NCI-H187 treated with DMSO at 0.1 percent for 48 hours (cell line): Measurements from ENCODE around the gene TRMT112.

ENCODE experiments used
- DNase-seq: peaks from one replicate; lab custom pipeline; 2025; lab: John Stamatoyannopoulos, UW

The TRMT112 gene

DNA sequence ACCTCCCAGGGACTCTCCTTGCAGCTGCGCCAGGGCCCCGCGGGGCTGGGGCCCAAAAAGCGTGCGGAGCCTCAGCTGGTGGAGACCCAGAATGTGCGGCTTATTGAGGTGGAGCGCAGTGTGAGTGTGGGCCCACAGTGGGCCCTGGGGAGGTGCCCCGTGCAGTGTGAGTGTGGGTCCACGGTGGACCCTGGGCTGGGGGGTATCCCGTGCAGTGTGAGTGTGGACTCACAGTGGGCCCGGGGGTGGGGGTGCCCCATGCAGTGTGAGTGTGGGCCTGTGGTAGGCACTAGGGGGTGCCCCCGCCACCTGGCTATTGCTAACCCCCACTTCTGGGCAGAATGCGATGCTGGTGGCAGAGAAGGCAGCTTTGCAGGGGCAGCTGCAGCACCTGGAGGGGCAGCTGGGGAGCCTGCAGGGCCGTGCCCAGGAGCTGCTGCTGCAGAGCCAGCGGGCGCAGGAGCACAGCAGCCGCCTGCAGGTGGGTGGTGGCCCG is 33.8 kb upstream of the TRMT112 start:
- DNase-seq = no peak

DNA sequence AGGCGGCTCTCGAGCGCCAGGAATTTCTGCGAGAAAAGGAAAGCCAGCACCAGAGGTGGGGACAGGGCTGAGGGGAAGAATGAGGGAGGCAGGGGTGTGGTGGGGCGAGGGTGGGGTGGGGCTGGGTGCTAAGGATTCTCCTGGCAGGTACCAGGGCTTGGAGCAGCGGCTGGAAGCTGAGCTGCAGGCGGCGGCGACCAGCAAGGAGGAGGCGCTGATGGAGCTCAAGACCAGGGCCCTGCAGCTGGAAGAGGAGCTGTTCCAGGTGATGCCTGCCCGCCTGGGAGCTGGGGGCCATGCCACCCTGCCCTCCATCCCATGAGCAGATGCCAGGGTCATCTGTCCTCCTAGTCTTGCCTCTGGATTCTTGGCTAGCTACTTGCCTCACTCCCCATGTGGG is 32.0 kb upstream of the TRMT112 start:
- no peak for DNase-seq

DNA sequence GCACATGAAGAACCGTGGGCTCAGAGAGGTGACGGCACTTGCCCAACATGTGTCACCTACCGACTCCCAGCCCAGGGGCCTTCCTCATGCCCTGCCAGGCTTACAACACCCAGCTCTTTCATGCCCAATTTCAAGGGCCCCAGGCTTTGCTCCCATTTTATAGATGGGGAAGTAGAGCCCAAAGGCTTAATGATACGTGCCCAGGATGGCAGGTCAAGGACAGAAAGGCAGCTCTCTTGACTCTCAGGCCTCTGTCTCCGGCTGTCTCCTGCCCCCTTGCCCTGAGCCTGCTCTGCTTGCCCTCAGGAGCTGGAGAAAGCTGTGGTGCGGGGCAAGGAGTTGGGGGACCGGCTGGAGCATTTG is 31.6 kb upstream of the TRMT112 start:
- no peak for DNase-seq

DNA sequence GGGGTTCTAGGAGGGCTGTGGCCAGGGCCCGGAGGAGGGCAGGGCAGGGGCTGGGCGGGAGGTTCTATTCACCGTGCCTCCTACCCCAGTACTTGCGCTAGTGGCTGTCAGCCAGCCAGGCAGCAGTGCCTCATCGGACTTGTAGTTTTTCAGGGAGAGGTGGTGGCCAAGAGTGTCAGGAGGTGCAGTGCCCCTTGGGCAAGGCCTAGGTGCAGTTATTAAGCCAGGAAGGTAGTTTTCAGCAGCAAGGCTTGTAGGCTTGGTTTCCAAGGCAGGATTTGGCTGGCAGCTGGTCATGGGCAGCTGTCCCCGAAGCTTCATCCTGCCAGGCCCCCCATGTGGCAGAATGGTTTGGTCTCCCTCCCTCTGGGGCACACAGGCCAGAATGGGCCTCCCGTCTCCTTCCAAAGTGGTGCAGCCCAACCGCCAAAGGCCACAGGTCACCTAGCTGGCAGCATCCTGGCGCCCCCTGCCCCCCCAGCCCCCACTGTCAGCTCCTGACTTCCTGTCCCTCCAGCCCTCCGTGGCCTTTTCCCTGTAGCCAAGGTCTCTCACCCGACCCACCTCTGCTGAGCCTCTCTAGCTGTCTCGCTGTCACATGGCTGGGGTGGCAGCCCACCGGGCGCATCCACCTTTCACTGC is 31.1 kb upstream of the TRMT112 start:
- no peak for DNase-seq

DNA sequence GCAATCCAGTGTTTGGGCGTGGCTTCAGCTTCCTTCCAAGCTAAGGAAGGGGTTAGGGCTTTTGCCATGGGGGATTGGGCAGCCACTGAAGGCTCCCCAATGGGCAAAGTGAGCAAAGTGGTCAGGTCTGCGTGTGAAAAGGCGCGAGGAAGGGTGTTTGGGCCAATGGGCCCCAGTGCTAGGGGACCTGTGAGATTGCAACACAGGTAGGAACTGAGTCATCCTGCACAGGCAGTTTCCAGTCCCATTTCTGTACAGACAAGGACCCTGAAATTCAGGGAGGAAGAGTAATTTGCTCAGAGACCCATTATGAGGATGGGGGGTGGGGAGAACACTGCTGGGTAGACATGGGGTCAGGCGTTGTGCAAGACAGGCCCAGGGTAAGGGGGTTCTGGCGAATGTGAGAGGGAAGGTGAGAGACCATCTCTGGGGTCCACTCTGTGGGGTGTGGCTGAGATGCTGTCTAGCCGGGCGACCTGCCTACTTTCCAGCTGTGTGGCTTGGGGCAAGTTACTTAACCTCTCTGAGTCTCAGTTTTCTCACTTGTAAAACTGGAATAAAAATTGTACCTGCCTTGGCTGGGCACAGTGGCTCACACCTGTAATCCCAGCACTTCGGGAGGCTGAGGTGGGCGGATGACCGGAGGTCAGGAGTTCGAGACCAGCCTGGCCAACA is 30.0 kb upstream of the TRMT112 start:
- no peak for DNase-seq

DNA sequence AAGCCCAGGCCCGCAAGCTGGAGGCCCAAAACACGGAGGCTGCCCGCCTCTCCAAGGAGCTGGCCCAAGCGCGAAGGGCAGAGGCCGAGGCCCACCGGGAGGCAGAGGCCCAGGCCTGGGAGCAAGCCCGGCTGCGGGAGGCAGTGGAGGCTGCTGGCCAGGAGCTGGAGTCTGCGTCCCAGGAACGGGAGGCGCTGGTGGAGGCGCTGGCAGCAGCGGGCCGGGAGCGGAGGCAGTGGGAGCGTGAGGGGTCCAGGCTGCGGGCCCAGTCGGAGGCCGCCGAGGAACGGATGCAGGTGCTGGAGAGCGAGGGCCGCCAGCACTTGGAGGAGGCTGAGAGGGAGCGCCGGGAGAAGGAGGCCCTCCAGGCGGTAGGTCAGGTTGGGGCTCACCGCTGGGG is 27.4 kb upstream of the TRMT112 start:
- no peak for DNase-seq

DNA sequence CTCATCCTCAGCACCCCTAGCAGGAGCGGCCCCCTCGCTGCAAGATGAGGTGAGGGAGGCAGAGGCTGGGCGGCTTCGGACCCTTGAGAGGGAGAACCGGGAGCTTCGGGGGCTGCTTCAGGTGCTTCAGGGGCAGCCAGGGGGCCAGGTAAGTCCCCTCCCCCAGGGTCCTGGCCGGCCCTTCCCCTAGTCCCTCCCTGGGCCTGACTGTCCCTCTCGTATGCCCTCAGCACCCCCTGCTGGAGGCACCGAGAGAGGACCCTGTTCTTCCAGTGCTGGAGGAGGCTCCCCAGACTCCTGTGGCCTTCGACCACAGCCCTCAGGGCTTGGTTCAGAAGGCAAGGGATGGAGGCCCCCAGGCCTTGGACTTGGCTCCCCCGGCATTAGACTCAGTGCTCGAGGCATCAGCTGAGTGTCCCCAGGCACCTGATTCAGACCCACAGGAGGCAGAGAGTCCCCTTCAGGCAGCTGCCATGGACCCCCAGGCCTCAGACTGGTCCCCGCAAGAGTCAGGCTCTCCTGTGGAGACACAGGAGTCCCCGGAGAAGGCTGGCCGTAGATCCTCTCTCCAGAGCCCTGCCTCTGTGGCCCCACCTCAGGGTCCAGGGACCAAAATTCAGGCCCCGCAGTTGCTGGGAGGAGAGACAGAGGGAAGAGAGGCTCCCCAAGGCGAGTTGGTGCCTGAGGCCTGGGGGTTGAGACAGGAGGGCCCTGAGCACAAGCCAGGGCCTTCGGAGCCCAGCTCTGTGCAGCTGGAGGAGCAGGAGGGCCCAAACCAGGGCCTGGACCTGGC is 26.6 kb upstream of the TRMT112 start:
- DNase-seq = no peak

DNA sequence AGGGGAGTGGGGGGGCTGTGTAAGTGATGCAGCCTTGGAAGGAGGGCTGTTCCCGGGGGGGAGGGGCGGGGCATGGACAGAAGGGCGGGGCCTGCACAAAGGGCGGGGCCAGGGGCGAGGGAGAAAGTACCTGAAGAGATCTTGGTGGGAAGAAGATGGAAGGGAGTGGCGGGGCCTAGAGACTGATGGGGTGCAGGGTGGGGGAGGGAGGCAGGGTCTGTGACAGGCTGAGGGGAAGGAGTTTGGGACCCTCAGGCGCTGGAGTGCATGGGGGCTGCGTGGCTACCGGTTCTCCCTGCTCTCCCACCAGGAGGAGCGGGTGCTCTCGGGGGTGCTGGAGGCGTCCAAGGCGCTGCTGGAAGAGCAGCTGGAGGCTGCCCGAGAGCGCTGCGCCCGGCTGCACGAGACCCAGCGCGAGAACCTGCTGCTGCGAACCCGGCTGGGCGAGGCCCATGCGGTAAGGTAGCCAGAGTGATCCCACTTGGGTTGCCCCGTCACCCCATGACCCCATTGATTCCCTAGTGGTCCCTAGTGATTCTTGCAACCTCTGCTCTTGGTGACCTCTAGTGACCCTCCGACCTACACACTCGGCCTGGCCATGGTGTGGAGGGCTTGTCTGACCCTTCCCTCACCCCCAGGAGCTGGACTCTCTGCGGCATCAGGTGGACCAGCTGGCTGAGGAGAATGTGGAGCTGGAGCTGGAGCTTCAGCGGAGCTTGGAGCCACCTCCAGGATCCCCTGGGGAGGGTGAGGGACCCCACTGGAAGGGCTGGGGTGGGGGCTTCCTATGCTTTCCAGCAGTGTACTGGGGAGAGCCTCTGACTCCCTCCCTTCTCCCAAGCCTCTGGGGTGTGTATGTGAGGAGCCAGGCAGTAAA is 25.7 kb upstream of the TRMT112 start:
- DNase-seq = no peak

DNA sequence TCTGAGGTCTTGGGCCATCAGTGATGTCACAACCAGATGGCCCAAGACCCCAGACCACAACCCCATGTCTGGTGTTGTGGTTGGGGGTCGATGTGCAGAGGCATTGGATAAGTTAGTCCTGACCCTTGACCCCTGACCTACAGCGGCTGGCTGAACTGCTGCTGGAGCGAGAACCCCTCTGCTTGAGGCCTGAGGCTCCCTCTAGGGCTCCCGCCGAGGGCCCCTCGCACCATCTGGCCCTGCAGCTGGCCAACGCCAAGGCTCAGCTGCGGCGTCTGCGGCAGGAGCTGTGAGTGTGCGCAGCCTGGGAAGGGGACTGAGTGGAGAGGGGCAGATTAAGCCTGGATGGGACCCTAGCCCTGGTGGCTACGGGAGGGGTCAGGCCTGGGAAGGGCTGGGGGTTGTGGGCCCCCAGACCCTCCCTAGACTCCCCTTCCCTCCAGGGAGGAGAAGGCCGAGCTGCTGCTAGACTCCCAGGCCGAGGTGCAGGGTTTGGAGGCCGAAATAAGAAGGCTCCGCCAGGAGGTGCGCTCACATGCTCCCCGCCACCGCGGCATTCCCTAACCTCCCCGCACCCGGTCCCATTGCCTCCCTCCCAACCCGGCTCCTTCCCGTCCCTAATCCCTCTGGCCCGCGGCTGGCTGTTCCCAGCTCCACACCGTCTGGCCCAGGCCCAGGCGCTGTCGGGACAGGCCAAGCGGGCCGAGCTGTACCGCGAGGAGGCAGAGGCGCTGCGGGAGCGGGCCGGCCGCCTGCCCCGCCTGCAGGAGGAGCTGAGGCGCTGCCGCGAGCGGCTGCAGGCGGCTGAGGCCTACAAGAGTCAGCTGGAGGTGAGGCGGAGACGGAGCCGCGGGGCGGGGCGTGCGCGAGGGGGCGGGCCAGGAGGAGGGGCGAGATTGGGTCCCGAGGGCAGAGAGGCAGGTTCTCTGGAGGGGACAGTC is 24.8 kb upstream of the TRMT112 start:
- peak; percentile 41 for DNase-seq

DNA sequence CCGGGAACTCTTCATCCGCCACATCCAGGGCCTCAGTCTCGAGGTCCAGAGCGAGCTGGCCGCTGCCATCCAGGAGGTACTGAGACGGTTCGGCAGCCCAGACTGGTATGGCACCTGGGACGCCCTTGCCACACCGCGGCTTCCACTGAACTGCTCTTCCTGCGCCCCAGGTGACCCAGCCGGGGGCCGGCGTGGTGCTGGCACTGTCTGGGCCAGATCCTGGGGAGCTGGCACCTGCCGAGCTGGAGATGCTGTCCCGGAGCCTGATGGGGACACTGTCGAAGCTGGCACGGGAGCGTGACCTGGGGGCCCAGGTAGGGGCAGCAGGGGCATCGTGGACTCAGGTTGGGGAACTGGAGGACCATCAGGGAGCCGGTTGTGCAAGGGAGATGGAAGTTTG is 24.1 kb upstream of the TRMT112 start:
- no peak for DNase-seq

DNA sequence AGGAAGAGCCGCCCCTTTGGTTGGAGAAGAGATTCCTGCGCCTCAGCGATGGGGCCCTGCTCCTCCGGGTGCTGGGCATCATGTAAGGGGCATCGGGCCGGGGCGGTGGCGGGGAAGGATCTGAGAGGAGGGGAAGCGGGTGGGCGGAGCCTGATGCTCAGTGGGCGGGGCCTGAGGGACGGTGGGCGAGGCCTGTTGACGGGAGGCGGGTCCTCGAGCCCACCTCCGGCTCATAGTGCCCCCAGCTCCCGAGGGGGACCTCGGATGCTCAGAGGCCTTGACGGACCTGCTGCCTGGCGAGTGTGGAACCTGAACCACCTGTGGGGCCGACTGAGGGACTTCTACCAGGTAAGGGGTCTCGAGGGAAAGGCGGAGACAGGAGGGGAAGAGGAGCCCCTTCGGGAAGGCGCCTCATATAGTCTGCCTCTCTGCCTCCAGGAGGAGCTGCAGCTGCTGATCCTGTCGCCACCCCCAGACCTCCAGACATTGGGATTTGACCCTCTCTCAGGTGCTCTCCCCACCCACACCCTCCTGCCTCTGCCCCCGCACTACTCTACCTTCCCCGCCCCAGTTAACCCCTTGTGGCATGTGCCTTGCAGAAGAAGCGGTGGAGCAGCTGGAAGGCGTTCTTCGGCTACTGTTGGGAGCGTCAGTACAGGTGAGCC is 23.4 kb upstream of the TRMT112 start:
- no peak for DNase-seq

DNA sequence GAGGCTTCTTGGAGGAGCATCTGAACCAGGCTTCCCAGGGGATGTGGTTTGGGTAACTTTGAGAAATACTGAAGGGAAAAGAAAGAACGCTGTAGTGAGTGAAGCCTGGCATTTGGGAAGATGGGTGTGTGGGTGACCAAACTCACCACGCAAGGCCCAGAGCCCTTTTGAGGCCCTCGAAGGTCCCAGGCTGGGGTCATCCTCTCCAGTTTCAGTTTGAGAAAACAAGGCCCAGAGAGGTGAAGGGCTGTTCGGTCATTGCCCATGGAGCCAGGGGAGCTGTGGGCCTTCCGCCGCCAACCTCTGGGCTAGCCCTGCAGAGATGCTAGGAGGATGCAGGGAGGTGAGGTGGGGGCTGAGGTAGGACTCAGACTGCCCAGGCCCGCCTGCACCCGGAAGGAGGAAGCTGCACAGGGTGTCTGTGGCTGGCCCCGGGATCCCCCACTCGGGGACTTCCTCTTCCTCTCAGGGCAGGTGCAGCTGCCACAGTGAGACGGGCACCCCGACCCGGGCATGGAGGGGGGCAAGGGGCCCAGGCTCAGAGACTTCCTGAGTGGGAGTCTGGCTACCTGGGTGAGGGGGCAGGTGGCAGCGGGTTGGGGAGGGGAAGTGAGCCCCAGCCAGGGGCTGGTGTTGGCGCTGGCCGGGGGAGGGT is 22.5 kb upstream of the TRMT112 start, which contains the start of gene CCDC88B:
Gene CCDC88B (plus strand): TSS at position 451 of the 655 bp plus-strand sequence. CDS start 63 bp downstream, at position 514.
- no peak for DNase-seq

DNA sequence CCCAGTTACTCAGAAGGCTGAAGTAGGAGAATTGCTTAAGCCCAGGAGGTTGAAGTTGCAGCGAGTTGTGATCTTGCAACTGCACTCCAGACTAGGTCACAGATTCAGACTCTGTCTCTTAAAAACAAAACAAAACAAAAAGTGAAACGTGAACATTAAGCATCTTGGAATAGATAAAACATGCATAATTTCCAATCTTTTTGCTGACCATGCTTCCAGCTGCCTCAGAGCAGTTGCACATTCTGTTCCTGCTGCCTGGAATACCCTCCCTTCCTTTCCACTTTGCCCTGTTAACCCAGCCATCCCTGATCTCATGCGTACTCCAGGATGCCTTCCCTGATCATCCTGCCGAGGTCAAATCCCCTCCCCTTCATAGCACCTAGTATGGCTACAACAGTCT is 21.9 kb upstream of the TRMT112 start:
- DNase-seq = no peak

DNA sequence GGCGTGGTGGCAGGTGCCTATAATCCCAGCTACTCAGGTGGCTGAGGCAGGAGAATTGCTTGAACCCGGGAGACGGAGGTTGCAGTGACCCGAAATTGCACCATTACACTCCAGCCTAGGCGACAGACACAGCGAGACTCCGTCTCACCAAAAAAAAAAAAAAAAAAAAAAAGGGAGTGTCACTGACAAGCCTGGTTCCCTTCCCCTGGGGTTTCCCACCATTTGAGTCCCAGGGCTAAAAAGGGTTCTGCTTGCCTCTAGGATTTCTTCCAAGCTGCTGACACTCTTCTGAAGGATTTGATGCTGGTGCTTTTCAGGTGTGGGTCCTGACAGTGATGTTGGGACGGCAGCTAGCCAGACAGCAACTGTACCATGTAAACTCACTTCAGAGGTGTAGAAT is 21.4 kb upstream of the TRMT112 start:
- no peak for DNase-seq

DNA sequence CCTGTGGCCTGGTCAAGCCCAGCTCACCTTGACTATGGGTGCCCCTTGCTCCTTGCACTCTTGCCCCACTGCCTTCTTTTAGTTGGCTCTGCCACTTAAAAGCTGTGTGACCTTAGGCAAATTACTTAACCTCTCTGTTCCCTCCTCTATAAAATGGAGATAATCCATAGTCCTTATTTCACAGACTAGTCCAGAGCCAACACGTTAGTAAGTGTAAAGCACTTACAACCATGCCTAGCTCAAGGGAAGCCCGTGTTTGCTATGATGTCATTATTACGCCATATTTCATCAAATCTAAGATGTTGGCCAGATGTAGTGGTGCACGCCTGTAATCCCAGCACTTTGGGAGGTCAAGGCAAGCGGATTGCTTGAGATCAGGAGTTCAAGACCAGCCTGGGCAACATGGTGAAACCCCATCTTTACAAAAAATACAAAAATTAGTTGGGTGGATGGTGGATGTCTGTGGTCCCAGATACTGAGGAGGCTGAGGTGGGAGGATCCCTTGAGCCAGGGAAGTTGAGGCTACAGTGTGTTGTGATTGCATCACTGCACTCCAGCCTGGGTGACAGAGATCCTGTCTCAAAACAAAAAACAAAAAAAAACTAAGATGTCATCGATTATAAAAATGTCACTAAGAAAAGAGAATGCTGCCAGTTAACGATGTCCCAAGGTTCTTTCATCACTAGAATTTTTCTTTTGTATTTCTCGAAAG is 20.3 kb upstream of the TRMT112 start:
- DNase-seq = no peak

DNA sequence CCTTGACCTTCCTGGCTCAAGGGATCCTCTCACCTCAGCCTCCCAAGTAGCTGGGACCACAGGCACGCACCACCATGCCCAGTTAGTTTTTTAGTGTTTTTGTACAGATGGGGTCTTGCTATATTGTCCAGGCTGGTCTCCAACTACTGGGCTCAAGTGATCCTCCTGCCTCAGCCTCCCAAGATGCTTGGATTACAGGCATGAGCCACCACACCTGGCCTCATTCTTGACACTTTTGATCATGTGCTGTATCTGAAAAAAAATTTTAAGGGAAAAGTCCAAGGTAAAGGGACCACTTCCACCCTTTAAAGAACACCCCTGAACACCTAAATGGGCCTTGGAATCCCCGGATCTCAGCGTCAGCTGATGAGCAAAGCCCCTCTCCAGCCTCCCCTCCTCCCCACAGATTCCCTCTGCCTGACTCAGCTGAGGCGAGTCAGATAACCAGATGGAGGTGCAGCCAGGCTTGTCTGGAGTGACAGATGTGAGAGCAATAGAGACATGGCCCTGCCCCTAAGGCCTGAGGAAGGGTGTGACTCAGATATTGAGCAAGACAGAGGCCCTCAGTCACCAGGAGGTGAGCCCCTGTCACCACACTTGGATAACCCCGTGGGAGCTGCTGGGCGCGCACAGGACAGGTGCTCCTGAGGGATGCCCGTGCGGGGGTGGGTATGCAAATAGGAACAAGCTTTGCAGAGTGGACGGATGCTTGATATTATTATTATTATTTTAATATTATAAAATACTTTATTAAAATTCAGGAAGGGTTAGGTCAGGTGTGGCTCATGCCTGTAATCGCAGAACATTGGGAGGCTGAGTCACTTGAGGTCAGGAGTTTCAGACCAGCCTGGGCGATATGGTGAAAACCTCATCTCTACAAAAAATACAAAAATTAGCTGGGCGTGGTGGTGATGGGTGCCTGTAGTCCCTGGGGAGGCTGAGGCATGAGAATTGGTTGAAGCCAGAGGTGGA is 17.7 kb upstream of the TRMT112 start:
- DNase-seq = peak; percentile 17

DNA sequence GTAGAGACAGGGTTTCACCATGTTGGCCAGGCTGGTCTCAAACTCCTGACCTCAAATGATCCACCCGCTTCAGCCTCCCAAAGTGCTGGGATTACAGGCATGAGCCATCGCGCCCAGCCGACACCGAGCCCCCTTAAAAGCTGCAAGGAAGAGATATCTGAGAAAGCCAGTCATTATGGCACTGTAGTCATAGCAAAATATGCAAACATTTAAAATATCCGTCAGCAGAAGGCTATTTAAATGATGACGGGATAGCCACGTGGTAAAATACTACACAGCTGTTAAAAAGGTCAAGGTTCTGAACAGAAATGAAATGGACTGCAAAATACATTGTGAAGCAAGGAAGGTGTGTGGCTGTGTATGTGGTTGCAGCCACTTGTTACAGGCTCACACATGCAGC is 16.2 kb upstream of the TRMT112 start:
- DNase-seq = no peak
